ENCODE measurements around the gene AARS2.
A peak's percentile ranks its signal among the peaks of the same experiment; 100 is the strongest.

Gene AARS2

DNA sequence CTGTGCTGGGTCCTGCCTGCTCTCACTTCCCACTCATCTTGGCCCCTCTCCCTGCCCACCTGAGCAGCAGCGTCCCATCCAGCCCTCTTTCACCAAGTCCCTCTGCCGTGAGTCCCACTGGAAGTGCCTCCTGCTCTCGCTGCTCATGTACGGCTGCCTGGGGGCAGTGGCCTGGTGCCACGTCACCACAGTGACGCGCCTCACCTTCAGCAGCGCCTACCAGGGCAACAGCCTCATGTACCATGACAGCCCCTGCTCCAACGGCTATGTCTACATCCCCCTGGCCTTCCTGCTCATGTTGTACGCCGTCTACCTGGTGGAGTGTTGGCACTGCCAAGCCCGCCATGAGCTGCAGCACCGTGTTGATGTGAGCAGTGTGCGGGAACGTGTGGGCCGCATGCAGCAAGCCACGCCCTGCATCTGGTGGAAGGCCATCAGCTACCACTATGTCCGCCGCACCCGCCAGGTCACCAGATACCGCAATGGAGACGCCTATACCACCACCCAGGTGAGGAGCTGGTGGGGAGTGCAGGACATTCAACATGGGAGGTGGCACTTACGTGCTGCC lies 40.1 kb downstream of the AARS2 start:
- no peak for DNase-seq

GRCh38 chr6:44272529-44272928 lies 40.6 kb downstream of the AARS2 start:
- no peak for DNase-seq

- no peak for DNase-seq
These were observed 41.2 kb downstream of the AARS2 start for GRCh38 chr6:44271914-44272313.

GRCh38 chr6:44271406-44271723 lies 41.8 kb downstream of the AARS2 start:
- DNase-seq, result no peak

GRCh38 chr6:44270526-44271405 lies 42.4 kb downstream of the AARS2 start:
- no peak for DNase-seq

- no peak for DNase-seq
These were observed 43.1 kb downstream of the AARS2 start, which contains the start of gene TMEM151B for GRCh38 chr6:44269921-44270525. Gene TMEM151B, plus strand, starts transcription at chr6:44270450. Its CDS starts 293 bp downstream, at chr6:44270743.

DNA sequence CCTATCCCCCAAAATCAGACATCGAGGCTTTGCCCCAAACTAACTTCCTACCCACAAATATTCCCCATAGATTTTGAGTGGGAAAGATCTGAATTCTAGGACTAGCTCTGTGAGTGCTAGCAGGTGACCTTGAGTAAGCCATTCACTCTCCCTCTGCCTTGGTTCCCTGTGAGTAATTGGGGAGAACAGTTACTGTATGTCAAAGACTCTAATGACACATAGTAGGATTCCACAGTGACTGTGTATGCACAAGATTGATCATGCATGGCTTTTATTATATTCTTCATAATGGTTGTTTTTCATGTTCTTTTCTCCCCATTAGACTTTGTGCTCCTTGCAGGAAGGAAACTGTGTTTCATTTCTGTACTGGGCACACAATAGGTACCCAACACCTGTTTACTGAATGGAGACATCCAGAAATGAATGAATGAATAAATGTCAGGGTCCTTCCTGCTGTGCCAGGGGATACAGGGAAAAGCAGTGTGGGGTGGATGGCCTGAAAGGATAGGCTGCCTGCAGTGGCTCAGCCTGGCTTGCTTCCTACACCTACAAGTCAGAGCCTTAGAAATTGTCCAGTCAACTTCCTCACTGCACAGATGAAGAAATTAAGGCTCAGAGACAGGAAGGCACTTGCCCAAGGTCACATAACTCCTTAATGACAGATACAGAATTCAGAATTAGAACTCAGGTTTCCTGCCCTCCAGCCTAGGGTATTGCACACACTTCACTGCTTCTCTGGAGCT lies 43.8 kb downstream of the AARS2 start:
- DNase-seq, result no peak

- no peak for DNase-seq
These were observed 45.0 kb downstream of the AARS2 start for GRCh38 chr6:44268095-44268628.

DNA sequence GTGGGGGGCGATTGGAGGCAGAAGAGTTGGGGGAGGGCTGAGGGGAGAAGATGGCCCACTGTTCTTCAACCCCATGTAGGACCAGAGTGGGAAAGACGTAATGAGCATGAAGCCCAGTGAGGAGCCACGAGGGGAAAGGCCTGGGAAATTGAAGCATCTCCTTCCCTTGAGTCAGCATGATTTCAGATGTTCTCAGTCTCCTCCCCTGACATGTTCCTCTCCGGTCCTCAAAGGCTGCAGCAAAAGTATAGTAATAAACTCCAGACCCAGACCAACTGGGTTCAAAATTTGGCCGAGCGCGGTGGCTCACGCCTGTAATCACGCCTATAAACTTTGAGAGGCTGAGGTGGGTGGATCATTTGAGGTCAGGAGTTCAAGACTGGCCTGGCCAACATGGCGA lies 45.9 kb downstream of the AARS2 start:
- DNase-seq, result no peak

DNA sequence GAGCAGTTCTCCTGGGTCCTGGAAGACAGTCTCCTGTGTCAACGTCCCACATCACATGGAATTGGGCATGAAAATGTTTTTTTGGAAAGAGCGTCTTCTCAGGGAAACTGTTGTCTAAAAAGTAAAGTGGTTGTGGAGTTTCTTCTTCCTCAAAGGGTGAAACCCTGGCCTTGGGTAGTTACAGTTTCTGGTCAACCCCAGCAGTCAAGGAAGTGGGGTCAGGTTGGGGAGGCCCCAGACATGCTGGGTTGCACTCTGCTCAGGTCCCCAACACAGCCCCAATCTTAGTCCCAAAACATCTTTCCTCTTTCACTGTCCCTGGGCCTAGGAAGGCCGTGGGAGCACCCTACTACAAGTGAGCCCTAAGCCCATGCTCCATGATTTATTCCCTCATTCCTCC lies 46.8 kb downstream of the AARS2 start:
- DNase-seq, result no peak

DNA sequence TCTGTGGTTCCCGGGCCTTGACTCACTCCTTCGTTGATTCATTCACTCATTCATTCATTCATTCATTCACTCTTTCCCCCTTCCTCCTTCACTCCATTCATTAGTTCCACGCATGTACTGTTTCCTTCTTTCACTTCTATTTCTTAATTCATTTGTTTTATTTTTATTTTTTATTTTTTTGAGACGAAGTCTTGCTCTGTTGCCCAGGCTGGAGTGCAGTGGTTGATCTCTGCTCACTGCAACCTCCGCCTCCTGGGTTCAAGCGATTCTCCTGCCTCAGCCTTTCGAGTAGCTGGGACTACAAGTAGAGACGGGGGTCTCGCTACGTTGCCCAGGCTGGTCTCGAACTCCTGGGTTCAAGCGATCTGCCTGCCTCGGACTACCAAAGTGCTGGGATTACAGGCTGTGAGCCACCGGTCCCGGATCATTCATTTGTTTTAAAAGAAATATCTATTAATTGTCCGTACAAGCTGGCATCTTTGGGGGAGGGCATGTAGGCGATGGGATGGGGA lies 47.4 kb downstream of the AARS2 start:
- DNase-seq, result no peak

DNA sequence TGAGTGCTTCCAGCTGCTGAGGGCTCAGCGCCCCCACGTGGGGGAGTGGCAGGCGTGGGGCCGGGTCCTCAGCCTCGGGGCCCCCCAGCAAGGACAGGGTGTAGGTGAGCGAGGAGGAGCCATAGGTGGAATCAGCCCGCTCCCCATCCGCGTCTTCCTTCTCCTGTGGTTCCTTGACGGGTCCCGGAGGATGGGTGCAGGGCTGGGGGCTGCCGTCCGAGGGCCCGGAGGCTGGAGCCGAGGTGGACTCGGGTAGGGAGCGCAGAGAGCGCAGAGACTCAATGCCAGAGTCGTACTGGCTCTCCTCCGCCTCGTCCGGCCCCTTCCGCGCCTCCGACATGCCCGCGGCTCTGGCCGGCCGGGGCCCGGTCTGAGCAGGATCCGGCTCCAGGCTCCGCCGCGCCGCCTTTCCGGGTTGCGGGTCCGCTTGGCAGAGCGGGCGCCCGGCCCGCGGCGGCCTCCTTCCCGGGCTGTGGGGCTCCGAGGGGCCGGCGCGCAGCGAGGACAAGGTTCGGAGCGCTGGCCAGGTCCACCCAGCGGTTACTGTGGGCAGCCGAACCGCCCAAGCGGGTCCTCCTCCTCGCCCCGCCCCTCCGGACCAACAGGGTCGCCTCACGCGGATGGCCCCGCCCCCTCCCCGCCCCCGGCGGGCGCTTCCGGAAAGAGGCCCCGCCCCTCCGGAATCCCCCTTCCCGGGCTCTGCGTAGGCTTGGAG lies 48.0 kb downstream of the AARS2 start, which contains the start of gene NFKBIE:
TSS of gene NFKBIE (minus strand) at position 545 of the 715 bp plus-strand sequence. CDS start at position 340, 205 bp downstream.
- DNase-seq, result peak; percentile 37

GRCh38 chr6:44264154-44265006 lies 48.8 kb downstream of the AARS2 start:
- no peak for DNase-seq

- no peak for DNase-seq
These were observed 49.6 kb downstream of the AARS2 start for GRCh38 chr6:44263354-44264100.

- DNase-seq, result no peak
These were observed 50.4 kb downstream of the AARS2 start for GRCh38 chr6:44262467-44263353.

DNA sequence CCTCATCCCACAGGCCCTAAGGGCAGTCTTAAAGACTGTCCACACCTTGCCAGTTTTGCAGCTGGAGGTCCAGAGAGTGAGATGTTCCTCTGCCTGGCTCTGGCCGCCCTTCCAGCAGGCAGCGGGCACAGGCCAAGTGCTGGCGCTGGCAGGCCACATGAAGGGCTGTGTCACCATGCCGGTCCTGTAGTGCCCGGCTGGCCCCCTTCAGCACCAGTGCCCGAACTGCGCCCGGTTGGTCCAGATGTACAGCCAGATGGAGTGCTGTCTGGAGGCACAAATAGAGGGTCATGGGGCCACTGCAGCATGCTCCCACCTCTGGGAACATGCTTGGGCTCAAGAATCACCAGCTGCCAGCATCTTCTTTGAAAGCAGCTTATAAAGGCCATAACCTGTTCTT lies 51.6 kb downstream of the AARS2 start:
- DNase-seq, result no peak

- DNase-seq, result no peak
These were observed 52.5 kb downstream of the AARS2 start for GRCh38 chr6:44260451-44261297.

GRCh38 chr6:44260011-44260410 lies 53.1 kb downstream of the AARS2 start:
- no peak for DNase-seq
